K562 treated with DMSO at 1 percent for 12 hours (cell line): ENCODE results near the gene CCL17. TPM values are rescaled to one million over a fixed set of nuclear protein-coding genes. Genes with fewer than 3 reads are reported as not detected.

ENCODE experiments used
- total RNA-seq: library from RNA; unstranded; fragments of 300-600 nt; gene quantifications from 2 replicates; pipeline ENCODE4 v1.2.3, GENCODE V29; 2022; ENCODE audit not compliant: insufficient read depth

CCL17 gene
- not detected in 2 replicates for total RNA-seq

DNA sequence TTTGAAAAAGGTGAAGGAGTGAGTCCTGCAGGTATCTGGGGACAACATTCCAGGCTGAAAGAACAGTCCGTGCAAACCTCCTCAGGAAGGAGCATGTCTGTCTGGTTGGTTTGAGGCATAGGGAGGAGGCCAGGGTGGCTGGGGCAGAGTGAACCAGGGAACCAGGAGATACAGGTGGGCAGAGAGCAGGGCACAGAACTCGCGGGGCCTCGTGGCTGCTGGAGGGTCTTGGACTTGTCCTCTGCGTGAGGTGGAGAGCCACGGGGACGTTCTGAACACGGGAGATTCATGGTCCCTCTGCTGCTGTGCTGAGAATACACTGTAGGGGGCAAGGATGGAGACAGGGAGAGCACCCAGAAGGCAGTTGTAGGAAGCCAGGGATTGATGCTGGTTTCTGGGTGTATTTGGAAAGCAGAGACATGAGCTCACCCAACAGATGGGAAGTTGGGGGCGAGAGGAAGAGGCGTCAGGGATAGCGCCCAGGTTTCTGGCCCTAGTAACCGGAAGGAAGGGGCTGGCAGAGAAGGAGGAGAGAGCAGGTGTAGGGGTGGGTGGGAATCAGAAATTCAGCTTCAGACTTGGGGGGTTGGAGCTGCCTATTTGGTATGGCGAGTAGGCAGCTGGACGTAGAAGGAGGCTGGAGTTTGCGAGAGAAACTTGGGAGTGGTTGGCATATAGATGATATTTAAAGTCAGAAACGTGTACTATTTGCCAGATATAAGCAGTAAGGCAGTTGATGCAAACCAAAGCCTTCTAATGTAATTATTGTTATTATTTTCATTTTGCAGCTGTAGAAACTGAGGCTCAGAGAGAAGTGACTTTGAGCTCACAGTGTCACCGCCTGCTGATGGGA, at the start of gene CCL17:
Gene CCL17 (plus strand): TSS at position 803 of the 853 bp plus-strand sequence. CDS start 9,166 bp downstream, outside the sequence.

GRCh38 chr16:57358527-57359095, 46.0 kb upstream of the CCL17 start, which contains the start of gene CCL22:
Gene CCL22, plus strand, starts transcription at chr16:57358783. Its CDS starts 34 bp downstream, at chr16:57358817.

GRCh38 chr16:57372372-57373116, 32.0 kb upstream of the CCL17 start, which contains the start of gene CX3CL1:
Gene CX3CL1, plus strand, starts transcription at chr16:57372490. Its CDS starts 79 bp downstream, at chr16:57372569.

GRCh38 chr16:57447186-57447962, 42.8 kb downstream of the CCL17 start, which contains the start of the genes CIAPIN1 and COQ9:
Gene CIAPIN1, minus strand, starts transcription at chr16:57447385. Its CDS starts 6,457 bp downstream, at chr16:57440928.
Gene COQ9, plus strand, starts transcription at chr16:57447479. Its CDS starts 27 bp downstream, at chr16:57447506.

DNA sequence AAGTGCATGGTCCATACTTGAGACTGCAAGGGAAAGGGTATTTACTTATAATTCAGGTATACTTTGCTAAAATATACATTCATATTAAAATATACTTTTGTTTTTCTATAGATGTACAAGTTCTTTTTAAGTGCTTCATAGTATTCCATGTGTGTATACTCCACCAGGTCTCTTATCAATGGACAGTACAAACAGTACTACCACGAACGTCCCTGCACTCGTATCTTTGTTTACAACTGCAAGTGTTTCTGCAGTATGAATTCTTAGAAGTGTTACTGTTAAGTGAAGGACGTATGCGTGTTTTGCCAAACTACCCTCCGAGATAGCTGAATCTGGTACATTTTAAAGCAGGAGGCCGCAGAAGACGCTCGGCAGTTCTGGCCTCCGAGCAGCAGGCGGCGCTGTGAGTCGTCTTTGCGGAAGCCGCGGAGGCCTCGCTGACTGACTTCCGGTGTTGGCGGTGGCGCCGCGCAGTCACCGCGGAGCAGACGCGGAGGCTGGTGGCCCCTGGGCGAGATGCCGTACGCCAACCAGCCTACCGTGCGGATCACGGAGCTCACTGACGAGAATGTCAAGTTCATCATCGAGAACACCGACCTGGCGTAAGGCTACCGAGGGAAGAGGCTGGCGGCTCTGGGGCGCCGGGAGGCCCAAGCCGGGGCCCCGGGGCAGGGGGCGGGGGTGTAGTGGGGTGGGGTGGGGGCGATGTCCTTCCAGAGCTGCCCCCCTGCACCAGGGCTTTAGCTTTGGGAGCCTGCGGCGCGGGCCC, 57.8 kb downstream of the CCL17 start, which contains the start of gene POLR2C:
Gene POLR2C (plus strand): TSS at position 471 of the 769 bp plus-strand sequence. CDS start 46 bp downstream, at position 517.

Other genes with a start within 250 kb of the CCL17 start
- 60.2 and 112 TPM in 2 replicates for gene PSME3IP1, start 218.7 kb upstream of the CCL17 start, total RNA-seq
- 8.5 and 22.4 TPM in 2 replicates for gene RSPRY1, start 218.4 kb upstream of the CCL17 start, total RNA-seq
- 24.9 and 61.1 TPM in 2 replicates for gene ARL2BP, start 159.5 kb upstream of the CCL17 start, total RNA-seq
- 1.5 and 1.8 TPM in 2 replicates for gene PLLP, start 120.1 kb upstream of the CCL17 start, total RNA-seq
- not detected in 2 replicates for gene CCL22, start 46.0 kb upstream of the CCL17 start, total RNA-seq
- gene CX3CL1, start 32.3 kb upstream of the CCL17 start, total RNA-seq: not detected in 2 replicates
- gene CIAPIN1, start 42.6 kb downstream of the CCL17 start, total RNA-seq: 46.4 and 56.0 TPM in 2 replicates
- 45.5 and 54.2 TPM in 2 replicates for gene COQ9, start 42.7 kb downstream of the CCL17 start, total RNA-seq
- gene POLR2C, start 57.9 kb downstream of the CCL17 start, total RNA-seq: 64.5 and 127 TPM in 2 replicates
- 7.6 and 18.3 TPM in 2 replicates for gene DOK4, start 81.7 kb downstream of the CCL17 start, total RNA-seq
- 4.5 and 5.0 TPM in 2 replicates for gene CCDC102A, start 131.8 kb downstream of the CCL17 start, total RNA-seq
- 0.28 and 1.8 TPM in 2 replicates for gene ADGRG5, start 137.9 kb downstream of the CCL17 start, total RNA-seq
- 0.22 and 0.57 TPM in 2 replicates for gene ADGRG1, start 223.9 kb downstream of the CCL17 start, total RNA-seq